Hematopoietic multipotent progenitor cell treated with erythropoietin and hydrocortisone succinate and interleukin-3 and kit ligand, for 15 days (in vitro differentiated cells): Measurements from ENCODE around the gene COL7A1.

Experiments used
- DNase-seq: peaks from one replicate; pipeline ENCODE4 v3.0.0-alpha.2; 2015; ENCODE audit warnings: low spot score

COL7A1 gene

GRCh38 chr3:48595075-48595525 is at the start of gene COL7A1:
Gene COL7A1 (minus strand): TSS chr3:48595329. CDS start chr3:48595159, 170 bp downstream.
- DNase-seq: no peak

- no peak for DNase-seq
These were observed 47.5 kb upstream of the COL7A1 start for GRCh38 chr3:48642605-48643004.

- no peak for DNase-seq
These were observed 46.3 kb upstream of the COL7A1 start for GRCh38 chr3:48641396-48641795.

- no peak for DNase-seq
These were observed 44.9 kb upstream of the COL7A1 start for GRCh38 chr3:48639944-48640606.

DNA sequence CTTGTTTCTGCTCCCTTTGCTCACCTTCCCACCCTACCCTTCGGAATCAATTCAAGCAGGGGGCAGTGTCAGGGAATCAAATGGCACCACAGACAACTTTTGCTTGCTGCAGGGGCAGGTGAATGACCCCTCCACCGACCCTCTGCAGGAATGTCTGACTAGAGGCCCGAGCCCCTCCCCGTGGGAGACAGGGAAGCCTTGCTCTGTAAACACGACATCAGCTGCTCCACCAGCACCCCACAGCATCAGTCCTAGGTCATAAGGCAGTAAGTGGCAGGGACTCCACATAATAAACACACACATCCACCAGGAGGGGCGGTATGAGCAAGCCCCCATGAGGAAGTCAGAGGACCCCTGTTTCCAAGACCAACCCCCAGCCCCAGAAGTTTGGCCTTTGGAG is 42.2 kb upstream of the COL7A1 start:
- DNase-seq: no peak

DNA sequence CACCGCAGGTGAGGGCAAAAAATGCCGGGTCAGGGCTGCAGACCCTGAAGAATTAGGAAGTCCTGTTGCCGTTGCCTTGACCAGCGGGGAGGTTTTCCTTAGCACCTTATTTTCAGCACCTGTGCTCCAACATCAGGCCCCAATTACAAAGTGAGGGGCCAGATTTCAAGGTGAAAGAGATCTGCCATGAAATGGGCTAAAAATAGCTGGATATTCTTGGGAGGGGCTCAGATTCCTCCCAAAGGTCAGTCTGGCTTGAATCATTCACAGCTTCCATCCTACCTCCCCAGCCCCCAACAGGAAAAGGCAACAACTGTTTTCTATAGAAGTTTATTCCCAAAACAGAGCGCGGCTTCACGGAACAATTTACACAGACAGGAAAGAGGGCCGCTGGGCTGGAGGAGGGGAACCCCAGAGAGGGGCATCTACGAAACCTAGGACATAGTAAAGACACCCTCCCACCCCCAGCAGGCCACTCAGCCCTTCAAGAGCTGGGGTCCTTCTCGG is 41.1 kb upstream of the COL7A1 start:
- DNase-seq: no peak

- peak; percentile 95 for DNase-seq
These were observed 40.3 kb upstream of the COL7A1 start, which contains the start of gene SLC26A6 for GRCh38 chr3:48635222-48636021. Gene SLC26A6 (minus strand): TSS chr3:48635461. CDS start chr3:48635393, 68 bp downstream.

DNA sequence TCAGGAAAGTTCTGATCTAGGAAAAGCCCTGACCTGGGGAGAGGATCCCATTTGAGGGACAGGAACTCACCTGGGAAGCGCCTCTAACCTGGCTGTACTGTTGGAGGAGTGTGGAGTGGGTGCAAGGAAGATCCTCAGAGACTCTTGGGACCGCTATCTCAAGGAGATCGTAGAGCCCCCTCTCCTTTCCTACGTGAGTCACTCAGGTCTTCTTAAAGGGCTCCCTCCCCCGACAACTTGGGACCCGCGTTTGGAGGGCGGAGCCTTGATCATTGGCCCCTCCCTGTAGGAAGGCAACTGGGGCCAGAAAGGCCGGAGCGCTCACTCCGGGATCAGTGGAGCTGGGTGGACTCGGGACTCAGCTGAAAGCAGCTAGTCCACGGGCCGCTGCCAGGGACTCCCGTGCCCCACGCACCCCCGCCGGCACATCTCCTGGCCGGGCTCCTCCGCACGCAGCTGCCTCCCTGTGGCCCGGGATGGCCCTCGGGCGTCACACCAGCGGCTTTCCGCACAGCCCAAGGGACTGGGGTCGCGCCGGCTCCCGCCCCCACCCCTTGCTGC is 39.6 kb upstream of the COL7A1 start:
- DNase-seq: peak; percentile 32

DNA sequence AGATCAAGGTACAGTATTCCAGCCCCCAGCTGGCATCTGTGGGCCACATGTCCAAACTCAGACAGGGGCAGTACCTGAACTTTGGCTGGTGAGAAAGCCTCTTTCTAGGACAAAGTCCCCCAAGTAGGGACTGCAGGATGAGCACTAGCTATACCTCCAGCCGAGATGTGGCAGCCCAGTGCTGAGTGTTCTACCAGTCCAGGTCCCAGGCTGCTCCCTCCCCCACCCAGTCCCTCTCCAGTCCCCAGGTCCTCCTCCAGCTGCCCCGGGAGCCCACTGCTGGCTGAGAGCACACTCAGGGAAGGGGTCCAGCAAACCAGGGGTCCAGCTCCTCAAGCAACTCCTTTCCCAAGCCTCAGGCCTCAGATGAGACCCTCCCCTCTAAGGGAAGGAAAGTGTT is 38.6 kb upstream of the COL7A1 start:
- no peak for DNase-seq

DNA sequence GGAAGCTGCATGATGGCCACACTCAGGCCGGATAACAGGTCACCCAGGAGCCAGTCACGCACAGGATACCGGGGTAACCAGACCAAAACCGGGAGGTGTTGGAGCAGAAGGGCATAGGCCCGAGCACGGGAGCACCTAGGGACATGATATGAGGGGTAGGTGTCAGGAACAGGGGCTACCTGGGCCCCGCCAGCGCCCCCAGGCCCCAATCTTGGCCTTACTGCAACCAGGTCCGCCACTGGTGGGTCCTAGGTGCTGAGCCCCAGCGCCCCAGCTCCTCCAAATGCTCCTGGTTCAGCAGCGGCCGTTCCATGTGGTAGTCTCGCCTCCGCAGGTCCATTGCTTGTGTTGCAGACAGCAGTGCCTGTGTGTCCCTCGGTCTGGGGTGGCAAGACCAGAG is 38.1 kb upstream of the COL7A1 start:
- DNase-seq: no peak

DNA sequence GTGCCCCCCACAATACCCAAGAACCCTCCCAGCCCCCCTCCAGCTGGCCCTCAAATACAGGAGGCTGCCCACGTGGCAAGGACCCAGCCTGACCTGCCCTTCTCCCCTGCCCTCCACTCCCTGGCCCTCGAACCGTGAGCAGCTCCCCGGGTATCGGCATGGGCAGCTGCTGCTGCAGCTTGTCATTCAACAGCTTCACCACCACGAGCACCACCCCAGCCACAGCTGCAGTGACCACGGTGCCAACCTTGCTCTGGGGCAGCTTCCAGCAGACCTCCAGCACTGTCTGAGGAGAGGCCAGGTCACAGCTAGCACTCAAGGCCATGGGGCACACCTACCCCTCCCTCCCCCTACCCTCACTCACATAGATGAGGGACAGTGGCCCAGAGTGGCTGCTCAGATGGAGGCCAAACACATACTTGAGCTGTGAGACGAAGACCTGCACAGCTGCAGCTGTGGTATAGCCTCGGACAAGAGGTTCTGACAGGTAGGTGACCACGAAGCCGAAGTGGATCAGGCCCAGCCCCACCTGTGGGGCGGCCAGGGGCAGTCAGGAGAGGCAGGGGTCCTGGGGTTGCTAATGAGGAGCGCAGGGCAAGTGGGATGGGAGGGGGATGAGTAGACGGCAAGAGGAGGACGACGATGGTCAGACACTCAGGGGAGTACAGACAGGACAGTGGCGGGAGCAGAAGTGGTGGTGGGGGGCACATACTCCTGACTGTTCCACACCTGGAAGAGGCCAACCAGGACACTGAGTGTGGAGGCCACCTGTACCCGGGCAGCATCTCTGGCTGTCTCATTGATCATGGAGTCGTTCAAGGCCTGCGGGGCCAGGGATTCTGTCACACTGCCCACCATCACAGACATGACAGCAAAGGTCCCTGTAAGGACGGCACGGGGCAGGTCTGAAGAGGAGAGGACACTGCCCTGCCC is 36.7 kb upstream of the COL7A1 start:
- DNase-seq: no peak

DNA sequence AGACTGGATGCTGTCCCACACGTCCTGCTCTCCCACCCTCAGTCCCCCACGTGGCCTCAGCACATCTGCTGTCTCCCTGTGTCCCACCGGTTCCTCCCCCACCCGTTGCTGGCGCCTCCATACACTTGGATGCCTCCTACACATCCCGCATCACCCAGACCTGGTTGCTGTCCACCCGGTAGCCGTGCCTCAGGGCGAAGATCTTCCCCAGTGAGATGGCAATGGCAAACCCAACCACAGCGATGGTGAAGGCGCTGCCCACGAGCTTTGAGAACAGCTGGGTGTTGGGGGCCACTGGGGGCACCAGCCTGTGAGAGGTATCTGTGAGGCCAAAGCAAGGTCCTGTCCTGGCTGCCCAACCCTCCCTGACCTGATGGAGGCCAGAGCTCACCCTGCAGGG is 35.7 kb upstream of the COL7A1 start:
- no peak for DNase-seq

- no peak for DNase-seq
These were observed 35.3 kb upstream of the COL7A1 start for GRCh38 chr3:48630407-48630806.

DNA sequence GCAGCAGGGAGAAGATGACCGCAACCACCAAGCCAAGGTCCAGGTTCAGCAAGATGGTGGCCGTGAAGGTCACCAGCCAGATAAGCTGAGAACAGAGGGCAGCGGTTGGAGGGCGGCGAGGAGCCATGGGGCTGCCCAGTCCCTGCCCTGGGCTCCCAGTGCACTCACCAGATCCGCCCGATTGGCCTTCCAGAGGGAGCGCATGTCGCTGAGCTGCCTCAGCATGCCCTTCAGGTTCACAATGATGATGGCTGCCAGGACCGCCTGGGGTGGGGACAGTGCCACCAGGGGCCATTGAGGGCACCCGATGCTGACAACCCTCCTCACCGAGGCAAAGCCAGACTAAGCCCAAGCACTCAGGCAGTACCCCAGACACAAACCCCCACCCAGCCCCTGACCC is 34.8 kb upstream of the COL7A1 start:
- no peak for DNase-seq

- no peak for DNase-seq
These were observed 33.3 kb upstream of the COL7A1 start for GRCh38 chr3:48628277-48629017.

DNA sequence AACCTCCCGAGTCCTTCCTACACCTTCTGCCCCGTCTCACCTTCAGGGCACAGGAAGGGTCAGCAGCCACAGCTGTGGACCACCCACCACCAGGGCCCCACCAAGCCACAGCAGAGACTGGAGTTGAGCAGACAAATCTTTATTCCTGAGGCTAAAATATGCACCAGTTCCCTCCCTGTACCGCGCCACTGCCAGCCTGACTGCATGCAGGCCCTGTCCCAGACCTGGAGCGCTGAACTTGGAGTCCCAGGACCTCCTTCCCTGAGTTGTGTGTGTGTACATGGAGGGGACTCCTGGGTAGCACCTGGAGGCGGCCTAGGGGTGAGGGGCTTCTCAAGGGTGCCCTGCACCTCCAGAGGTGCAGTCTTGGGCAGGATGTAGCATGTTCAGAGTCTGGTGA is 30.5 kb upstream of the COL7A1 start:
- DNase-seq: no peak

DNA sequence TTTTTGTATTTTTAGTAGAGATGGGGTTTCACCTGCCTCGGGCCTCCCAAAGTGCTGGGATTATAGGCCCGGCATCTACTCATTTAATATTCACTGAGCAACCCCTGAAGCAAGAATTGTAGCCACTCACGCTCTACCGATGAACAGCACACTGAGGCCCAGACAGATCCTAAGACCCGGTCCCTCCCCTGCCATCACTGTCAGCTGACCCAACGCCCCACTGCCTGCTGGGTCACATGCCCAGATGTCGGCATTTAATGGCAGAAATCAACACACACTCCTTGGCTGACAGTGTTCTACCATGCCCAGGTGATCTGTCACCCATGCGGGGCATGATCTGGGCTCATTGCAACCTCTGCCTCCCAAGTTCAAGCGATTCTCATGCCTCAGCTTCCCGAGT is 29.6 kb upstream of the COL7A1 start:
- DNase-seq: no peak

GRCh38 chr3:48623851-48624547 is 28.9 kb upstream of the COL7A1 start:
- no peak for DNase-seq

GRCh38 chr3:48621461-48621869 is 26.3 kb upstream of the COL7A1 start, which contains the start of gene TMEM89:
Gene TMEM89 (minus strand): TSS chr3:48621769. CDS start chr3:48621756, 13 bp downstream.
- no peak for DNase-seq
